HG02678 (cell line): ENCODE data around the gene SLC11A2.
"Not testable (repeated sequence)": the region's sequence is repeated elsewhere in the genome, so short reads cannot be mapped to it uniquely, and the experiment has no call there.

Source experiments
- ATAC-seq: cut with Tn5 transposase; IDR thresholded peaks from one replicate; pipeline ENCODE4 v1.9.1; 2021; ENCODE audit warnings: mild to moderate bottlenecking, moderate library complexity; ENCODE audit not compliant: unreplicated experiment

Gene SLC11A2

DNA sequence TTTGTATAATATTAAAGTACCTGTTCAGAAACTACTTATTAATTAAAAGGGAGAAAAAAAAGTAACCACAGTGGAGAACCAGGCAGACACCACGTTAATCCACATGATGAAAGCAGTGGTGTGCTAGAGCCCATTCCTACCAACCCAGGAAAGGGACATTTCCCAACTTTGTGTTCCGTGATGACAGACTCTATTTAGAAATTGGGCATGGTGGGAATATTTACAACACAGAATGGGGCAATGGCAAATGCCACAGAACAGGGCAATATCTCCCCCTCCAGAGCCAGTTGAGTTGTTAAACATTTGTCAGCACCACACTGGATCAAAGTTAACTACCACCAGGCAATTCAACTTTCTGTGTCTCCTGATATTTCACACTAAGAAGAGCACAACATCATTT lies 75.1 kb downstream of the SLC11A2 start:
- ATAC-seq = no peak

- ATAC-seq = no peak
Observed at GRCh38 chr12:50949801-50950302, 76.3 kb downstream of the SLC11A2 start.

DNA sequence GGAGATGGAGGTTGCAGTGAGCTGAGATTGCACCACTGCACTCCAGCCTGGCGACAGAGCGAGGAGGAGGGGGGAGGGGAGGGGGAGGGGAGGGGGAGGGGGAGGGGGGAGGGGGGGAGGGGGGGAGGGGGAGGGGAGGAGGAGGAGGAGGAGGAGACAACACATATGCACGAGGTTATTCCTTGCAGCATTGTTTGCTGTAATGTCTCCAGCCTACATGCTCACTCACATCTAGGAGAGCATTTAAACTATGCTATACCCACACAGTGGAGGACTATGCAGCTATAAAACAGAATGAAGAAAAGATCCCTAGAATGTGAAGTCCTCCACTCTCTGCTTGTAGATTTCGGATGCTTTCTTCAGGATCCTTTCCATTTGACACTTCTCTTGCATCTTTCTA lies 77.4 kb downstream of the SLC11A2 start:
- no peak for ATAC-seq

DNA sequence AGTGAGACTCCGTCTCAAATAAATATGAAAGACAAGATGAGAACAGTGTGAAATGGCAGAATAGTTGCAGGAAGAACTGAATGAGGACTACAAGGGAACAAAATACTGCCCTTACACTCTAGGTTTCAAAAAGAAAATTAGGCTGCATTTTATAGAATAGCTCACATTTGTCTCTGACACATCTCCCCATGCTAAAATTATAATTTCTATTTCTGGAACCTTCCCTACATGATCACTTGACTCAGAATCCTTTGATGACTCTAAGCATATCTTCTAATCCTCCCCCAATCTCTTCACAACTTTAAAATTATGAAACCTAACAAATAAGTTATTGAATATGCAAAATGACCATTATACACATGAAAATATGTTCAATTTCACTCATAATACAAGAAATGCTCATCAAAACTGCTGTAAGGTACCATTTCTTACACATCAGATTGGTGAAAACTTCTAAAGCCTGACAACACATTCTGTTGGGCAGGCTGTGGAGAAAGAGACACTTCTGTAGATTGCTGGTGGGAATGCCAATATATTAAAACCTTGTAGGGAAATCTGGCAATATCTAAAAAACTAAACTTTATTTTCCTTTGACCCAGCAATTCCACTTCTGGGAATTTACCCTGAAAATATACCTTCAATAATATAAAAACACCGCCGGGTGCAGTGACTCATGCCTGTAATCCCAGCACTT lies 78.1 kb downstream of the SLC11A2 start:
- ATAC-seq = no peak

DNA sequence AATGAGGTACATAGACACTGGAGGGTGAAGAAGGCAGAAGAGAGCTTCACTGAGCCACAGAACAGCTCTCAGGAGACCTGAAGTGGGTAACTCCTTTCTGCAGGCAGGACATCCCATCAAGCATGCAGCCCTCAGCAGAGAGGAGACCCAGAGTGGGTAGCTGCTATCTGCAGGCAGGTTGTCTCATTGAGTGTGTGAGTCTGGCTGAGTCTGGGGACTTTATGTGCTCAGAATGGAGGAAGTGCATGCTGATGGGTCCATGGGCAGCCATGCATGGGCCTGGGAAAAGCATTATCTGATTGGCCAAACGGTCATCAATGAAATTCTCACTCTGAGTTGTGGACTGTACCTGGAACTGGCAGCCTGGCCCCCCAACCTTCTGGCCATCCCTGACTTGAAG lies 88.5 kb downstream of the SLC11A2 start:
- ATAC-seq = no peak

- no peak for ATAC-seq
Observed at GRCh38 chr12:50936821-50937530, 89.2 kb downstream of the SLC11A2 start.

DNA sequence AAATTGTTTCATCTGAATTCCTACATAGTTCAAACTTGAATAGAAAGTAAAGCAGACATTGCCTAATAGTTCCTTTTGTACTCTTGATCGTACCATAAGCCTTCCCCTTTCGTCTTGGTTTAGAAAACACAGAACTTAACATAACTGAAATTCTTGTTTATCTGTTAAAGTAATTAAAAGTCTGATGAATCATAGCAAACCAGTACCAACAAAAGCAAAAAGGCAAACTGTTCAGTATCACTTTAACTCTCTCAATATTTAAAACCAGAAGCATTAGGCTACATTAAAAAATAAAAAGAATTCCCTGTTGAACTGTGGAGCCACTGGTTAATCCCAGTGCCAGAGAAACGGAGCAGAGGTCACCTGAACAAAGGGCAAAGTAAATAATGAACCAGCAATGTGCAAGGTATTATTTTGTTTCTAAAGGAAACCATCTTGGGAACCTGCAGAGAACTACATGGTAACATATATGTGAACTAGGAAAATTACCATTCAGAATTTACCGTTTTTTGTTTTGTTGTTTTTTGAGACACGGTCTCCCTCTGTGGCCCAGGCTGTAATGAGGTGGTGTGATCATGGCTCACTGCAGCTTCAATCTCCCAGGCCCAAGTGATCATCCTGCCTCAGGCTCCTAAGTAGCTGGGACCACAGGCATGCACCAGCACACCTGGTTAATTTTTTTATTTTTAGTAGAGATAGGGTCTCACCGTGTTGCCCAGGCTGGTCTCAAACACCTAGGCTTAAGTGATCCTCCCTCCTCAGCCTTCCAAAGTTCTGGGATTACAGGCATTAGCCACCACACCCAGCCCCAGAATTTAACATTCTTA lies 91.0 kb downstream of the SLC11A2 start:
- no peak for ATAC-seq

DNA sequence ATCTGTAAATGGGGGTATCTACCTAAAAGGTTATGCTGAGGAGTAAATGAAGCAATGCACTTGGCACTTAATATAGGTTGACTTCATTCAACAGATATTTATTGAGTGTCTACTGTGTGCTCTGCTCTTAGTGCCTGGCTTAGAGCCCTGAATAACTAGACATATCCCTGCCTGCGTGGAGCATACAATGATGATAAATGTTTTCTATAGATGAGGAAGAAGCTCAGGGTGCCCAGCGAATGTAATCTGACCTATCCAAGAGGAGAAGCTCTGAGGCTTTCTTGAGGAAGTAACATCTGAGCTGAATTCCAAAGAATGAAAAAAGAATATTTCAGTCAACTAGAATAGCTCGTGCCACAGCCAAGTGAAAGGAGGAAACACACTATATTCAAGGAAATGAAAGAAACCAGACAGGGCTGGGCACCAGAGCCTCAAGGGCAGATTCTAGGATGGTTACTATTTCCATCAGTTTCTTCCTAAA lies 91.8 kb downstream of the SLC11A2 start:
- ATAC-seq = no peak

DNA sequence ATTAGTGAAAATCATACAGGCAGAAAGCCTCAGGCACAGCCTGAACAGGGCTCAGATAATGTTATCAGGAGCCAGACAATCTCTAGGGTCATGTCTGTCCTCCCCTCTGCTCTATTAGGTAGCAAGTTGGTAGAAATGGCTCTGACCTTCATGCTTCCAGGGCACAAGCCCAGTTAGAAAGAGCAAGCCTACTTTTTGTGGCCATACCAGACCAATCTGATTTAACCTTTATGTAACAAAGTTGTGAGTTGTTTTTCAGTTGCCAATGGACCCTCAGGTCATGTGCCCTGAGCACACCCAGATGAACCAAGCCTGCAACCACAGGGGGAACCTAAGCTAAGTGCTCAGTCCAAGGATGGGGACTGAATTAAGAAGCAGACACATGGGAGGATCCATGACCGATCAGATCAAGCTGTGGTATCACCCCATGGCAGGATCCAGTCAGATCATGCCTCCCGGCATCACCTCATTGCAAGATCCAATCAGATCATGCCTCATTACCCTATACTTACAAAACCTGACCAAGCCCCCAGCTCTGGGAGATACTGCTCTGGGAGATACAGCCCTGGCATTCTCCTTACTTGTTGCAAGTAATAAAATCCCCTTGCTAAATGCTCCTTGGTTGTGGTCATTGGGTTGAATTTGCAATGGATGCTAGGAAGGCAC lies 92.6 kb downstream of the SLC11A2 start:
- ATAC-seq = no peak

DNA sequence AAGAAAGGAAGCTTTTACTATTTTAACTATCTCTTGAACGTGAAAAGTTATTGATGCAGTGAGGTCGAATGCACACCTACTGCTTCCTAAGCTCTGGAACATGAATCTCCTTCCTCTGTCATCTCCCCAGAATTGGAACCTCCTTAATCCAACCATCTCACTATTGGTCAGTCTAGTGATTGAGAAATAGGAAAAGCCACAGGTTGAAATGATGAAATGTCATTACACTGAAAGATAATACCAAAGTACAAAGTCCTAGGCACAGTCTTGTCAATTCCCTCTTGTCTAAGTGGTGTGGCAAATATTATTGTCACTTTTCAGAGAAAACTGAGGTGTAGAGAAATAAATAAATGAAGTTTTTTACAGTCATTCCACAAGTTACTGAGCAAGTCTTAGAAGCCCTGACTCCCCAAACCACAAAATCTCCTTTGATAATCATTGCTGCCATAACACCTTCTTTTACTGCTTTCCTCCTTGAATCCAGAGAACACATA lies 93.3 kb downstream of the SLC11A2 start:
- ATAC-seq = no peak

DNA sequence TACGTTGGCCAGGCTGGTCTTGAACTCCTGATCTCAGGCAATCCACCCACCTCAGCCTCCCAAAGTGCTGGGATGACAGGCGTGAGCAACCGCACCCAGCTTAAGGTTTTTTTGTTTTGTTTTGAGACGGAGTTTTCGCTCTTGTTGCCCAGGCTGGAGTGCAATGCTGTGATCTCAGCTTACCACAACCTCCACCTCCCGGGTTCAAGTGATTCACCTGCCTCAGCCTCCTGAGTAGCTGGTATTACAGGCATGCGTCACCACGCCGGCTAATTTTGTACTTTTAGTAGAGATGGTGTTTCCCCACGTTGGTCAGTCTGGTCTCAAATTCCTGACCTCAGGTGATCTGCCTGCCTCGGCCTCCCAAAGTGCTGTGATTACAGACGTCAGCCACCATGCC lies 95.7 kb downstream of the SLC11A2 start:
- ATAC-seq = not testable (repeated sequence)

GRCh38 chr12:50929831-50930230 lies 96.4 kb downstream of the SLC11A2 start:
- no peak for ATAC-seq
